NAMALWA (cell line): Measurements from ENCODE around the gene PDZD4.

Source experiments
- DNase-seq: peaks from one replicate; pipeline ENCODE4 v3.0.0-alpha.2; 2015; ENCODE audit warnings: low spot score

The PDZD4 gene

DNA sequence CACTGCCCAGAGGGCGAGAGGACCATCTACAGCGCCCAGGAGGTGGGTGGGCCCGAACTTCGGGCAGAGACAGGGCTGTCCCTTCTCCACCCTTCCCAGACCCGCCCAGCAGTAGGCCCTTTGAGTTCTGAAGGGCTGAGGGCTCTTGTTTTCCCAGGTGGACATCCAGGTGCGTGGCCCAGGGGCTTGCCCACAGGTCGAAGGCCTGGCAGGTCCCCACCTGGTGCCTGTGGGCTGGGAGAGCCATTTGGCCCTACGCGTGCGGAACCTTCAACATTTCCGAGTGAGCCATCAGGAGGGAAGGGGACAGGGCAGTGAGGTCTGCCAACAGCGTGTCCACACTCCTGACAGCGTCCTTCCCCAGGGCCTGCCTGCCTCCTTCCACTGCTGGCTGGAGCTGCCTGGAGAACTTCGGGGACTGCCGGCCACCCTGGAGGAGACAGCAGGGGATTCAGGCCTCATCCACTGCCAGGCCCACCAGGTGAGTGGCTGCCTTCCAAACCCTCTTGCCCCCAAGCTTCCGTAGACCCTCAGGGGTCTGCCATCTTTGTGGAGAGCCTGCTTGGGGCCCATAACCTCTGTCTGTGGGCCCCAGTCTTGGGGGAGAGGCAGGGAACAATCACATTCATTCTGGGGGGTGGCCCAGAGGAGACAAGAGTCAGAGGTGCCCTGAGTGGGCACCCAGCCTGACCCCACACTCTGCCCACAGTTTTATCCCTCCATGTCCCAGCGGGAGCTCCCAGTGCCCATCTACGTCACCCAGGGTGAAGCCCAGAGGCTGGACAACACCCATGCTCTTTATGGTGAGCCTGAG lies 59.5 kb downstream of the PDZD4 start:
- DNase-seq: no peak

DNA sequence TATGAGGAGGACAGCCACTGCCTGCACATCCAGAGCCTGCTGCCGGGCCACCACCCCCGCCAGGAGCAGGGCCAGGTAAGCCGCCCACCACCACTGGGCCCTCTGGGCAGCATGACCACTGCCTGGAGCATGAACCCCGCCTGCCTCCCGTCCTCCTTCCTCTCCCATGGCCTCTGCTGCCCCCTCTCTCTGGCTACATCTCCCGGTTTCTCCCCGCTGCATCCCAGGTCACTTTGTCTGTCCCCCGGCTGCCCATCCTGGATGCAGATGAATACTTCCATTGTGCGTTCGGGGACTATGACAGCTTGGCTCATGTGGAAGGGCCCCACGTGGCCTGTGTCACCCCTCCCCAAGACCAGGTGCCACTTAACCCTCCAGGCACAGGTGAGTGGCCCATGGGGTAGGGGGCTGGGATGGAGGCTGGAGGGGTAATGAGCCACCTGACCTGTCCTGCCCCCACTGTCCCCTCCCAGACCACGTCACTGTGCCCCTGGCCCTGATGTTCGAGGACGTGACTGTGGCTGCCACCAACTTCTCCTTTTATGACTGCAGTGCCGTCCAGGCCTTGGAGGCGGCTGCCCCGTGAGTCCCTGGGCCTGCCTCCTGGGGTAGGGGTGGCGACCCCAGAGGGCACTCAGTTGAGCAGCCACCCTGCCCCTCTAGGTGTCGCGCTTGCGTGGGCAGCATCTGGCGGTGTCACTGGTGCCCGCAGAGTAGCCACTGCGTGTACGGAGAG lies 60.3 kb downstream of the PDZD4 start:
- no peak for DNase-seq

DNA sequence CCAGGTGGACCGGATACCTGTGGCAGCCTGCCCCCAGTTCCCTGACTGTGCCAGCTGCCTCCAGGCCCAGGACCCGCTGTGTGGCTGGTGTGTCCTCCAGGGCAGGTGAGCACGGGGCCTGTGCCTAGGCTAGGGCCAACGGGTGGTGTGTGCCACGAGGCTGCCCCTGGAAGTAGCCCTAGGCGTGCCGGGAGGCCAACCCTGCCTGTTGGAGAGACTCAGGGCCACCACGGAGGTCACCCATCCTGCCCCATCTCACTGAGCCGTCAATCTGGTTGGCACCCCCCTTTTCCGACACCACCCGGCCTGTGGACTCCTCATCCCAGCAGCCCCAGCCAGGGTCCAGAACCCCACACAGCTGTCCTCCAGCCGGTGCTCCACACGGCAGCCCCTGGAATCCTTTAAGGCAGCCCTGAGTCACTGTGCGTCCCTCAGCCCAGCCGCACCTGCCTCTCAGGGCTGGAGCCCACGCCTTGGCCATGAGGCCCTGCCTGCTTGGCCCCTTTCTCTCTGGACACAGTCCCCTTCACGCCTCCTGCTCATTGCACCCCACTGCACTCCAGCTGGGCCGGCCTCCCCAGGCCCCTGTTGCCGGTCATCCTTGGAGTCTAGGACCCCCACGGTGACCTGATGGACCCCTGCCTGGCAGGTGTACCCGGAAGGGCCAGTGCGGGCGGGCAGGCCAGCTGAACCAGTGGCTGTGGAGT lies 61.0 kb downstream of the PDZD4 start:
- no peak for DNase-seq

DNA sequence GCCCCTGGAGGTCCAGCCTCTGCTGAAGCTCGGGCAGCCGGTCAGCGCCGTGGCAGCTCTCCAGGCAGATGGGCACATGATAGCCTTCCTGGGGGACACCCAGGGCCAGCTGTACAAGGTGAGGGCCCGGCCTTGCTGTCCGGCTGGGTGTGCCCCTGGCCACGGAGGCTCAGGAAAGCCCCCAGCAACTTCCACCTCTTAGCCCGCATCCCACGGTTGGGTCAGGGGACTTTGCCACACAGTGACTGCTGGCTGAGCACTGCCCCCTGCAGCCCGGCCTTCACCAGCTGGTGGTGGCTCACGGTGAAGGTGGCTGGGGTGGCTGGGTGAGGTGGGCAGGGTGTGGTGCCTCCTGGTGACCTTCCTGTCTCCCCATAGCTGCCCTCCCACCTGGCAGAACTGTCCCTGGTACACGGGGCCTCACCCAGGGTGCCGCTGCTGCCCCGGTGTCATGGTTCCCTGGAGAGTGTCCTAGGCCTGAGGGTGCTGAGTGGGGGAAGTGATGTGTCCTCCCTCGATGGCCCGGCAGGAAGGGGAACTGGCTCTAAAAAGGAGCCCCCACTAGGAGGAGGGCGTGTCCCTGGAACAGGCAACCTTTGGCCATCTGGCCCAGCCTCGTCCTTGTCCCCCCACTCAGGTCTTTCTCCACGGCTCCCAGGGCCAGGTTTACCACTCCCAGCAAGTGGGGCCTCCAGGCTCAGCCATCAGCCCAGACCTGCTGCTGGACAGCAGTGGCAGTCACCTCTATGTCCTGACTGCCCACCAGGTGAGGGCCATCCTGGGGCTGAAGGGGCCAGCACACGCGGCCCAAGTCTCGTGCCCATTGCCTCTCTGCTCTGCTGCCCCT lies 61.8 kb downstream of the PDZD4 start:
- DNase-seq: no peak

DNA sequence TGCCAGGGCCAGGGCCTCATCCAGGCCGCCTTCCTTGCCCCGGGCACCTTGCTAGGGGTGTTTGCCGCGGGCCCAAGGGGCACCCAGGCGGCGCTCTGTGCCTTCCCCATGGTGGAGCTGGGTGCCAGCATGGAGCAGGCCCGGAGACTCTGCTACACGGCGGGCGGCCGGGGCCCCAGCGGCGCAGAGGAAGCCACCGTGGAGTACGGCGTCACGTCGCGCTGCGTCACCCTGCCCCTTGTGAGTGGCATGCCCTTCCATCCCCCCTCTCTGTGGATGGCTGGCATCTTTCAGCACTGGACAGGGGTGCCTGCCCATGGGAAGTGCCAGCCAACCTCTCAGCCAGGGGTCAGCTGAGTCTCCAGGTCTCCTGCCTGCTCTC lies 62.7 kb downstream of the PDZD4 start:
- no peak for DNase-seq

DNA sequence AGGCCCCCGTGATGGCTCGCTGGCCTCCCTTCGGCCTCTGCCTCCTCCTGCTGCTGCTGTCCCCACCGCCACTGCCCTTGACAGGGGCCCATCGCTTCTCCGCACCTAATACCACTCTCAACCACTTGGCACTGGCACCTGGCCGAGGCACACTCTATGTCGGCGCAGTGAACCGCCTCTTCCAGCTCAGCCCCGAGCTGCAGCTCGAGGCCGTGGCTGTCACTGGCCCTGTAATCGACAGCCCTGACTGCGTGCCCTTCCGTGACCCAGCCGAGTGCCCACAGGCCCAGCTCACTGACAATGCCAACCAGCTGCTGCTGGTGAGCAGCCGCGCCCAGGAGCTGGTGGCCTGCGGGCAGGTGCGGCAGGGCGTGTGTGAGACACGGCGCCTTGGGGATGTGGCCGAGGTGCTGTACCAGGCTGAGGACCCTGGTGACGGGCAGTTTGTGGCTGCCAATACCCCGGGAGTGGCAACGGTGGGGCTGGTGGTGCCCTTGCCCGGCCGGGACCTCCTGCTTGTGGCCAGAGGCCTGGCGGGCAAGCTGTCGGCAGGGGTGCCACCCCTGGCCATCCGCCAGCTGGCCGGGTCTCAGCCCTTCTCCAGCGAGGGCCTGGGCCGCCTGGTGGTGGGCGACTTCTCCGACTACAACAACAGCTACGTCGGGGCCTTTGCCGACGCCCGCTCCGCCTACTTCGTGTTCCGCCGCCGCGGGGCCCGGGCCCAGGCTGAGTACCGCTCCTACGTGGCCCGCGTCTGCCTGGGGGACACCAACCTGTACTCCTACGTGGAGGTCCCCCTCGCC lies 63.3 kb downstream of the PDZD4 start:
- DNase-seq: no peak

DNA sequence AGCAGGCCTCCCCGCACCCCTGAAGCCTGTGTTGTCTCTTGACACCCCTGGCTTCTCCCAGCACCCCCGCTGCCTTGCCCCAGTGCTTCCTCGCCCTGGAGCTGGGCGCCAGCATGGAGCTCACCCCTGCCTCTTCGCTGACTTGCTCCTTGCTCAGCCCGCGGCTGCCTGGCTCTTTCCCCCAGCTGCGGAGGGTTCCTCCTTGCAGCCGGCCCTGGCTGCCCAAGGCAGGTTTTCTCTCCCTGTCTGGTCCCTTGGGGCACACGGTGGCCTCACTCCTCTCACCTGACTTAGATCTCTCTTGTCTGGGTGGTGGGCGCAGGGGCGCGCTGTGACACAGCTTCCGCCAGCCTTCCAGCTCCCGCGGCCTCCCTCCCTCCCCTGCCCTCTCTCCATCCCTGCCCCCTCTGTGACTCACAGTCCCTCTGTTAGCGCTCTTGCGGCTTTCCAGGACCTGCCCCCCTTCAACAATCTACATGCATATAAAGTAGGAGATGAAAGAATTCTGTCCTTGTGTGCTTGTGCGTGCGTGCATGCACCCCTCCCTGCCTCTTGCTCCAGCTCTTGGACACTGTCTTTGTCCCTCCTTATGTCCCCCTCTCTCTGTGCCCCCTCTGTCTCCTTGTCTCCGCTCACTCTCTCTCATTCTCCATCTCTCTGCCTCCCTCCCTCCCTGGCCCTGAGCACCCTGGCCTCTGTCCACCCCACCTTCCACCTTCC lies 64.1 kb downstream of the PDZD4 start:
- peak; percentile 29 for DNase-seq

DNA sequence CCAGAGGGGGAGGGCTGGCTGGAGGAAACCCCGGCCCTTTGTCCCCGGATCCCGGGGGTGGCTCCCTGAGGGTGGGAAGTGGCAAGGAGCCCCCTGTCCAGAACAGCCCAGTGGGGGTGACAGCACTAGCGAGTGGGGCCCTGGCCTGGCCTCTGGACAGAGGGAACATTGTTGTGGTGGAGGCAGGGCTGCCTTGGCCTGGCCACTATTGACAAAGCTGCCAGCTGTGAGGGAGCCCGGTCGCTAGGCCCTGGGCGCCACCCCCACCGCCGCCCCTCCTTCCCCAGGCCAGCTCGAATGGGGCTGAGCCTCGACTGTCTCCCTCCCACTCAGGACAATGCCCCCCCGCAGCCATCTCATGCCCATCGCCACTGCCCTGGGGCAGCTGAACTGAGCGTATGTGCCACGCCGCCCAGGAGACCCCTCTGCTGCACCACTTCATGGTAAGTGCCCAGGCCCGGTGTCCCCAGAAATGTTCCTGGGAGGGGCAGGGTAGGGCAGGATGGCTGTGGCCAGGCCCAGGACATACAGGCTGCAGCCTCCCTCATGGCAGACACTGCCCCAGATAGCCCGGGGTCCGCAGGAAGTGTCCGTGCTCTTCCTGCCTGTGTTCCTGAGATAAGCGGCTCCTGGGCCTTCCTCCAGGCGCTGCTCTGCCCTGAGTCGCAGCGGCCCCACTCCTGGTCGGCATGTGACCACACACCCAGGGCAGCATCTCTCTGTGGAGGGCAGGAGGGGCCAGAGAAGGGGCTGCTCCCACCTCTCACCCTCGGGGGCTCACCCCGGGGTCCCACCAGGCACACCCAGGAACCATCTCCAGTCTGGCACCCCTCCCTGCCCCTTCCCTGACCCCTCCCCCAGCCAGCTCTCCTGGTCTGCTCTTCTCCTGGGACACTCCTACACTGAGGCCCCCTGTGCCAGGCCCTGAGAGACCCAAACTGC lies 64.9 kb downstream of the PDZD4 start:
- no peak for DNase-seq

DNA sequence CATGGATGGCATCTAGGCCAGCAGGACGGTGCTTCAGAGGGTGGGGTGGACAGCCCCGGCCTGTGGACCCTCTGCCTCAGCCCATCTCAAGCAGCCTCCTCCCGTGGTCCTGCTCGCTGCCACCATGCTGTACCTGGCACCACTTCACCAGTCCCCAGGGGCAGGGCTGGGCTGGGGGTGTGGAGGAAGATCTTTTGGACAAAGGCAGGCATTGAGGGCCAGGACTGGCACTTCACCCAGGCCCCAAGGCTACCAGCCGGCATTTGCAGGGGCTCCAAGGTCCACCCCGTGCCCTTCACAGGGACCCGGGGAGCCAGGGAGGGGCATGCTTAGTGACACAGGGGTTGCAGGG lies 65.6 kb downstream of the PDZD4 start:
- no peak for DNase-seq

DNA sequence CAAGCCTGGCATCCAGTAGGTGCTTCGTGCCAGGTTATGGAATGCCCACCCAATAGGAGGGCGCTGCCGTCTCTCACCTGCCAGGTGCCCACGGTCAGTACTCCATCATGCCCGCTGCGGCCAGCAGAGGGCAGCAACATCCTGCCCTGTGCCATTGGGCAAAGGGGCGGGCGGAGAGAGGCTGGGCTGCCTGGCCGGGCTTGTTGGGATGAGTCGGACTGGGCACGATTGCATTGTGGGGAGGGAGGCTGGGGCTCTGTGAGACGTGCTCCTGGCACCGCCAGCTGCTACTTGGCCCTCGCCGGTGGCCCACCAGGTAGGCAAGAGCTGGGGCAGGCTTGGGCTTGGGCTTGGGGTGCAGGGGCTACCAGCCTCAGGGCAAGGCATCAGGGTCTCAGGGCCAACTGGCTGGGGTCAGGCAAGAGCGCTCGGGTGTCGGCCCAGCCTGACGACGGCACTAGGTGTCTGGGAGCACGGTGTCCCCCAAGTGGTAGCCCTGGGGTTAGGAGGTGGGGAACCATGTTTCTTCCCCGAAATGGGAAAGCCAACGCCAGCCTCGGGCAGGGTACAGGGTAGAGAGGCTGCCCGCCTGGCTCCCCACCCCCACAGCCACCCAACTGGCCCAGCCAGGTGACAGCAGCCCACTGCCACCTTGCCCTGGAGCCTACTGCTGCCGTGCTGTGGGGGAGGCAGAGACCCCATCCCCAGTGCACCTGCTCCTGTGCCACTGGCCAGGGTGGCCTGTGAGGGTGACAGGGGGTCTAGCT lies 66.2 kb downstream of the PDZD4 start, which contains the start of gene PLXNB3:
PLXNB3 (plus strand) TSS at position 261 of the 767 bp plus-strand sequence. CDS start 1,287 bp downstream, outside the sequence.
- DNase-seq: peak; percentile 67

DNA sequence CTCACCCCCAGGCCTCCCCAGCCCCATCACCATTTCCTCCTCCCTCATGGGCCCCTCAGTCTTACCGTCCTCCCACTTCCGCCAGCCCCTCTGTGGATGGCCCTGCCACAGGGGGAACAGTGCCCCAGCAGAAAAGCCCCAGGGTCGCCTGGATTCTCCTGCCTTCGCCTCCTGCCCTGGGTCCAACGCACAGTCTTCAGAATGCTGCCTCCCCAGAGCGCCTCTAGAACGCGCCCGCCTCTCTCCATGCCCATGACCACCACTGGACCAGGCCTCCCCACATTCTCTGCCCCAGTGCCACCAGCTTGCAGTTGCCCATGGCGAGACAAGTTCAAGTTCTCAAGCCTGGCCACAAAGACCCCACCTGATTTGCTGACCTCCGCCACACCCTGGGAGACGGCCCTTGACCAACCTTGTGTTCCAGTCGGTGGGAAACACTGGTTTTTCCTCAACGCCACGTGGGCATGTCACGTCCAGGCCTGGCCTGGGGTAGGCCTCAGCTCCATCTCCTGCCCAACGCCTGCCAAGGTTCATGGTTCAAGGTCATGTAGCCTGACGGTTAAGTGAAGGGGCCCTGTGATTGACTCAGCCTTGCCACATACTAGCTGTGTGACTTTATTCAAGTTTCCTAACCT lies 66.9 kb downstream of the PDZD4 start:
- DNase-seq: no peak

DNA sequence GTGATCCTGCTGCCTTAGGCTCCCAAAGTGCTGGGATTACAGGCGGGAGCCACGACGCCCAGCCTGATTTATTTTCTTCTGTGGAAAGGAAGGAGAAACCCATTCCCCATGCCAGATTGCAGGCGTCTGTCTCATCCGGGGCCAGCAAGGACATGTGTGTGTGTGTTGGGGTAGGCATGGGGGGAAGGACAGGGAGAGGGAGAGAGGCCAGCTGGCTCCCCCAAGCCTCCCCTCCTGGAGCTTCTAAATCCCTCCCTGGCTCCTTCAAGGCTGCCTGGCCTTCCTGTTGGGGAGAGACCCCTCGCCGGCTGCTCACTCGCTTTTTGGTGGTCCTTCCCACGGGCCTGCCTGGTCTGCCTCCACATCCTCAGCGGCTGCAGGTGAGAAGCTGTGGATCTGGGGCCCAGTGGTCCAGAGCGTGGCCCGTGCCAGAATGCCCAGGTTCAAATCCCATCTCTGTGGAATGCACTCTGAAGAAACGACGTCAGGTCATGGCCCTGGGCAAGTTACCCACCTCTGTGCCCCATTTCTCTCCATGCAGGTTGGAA lies 67.6 kb downstream of the PDZD4 start:
- DNase-seq: no peak

DNA sequence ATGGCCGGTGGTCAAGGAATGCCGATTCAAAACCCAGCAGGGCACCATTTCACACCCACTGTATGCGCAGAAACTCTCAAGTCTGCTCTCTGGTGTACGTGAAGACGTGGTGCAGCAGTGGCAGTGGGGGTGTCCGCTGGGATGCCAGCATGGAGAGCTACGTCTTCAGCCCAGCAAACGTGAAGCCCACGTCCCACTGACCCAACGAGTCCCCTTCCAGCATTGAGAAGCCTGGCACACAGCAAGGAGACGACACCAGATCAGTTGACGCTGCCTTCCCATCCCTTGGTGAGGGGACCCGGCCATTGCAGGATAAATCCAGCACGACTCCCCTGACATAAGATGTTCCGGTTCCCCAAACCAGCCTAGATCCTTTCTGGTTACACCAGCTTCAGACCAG lies 68.5 kb downstream of the PDZD4 start:
- DNase-seq: no peak

DNA sequence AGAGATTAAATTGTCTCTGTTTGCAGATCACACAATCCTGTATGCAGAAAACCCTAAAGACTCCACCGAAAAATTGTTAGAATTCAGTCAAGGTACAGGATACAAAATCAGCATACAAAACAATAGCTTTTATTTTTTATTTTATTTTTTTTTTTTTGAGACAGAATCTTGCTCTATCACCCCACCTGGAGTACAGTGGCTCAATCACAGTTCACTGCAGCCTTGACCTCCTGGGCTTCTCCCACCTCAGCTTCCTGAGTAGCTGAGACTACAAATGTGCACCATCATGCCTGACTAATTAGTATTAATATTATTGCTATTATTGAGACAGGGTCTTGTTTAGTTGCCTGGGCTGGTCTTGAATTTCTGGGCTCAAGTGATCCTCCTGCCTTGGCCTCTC lies 75.2 kb downstream of the PDZD4 start:
- DNase-seq: no peak
